Measurements from ENCODE around the gene DVL3.
"Not testable (repeated sequence)": the region's sequence is repeated elsewhere in the genome, so short reads cannot be mapped to it uniquely, and the experiment has no call there.

Gene DVL3

GRCh38 chr3:184155644-184156521 lies 706 bp downstream of the DVL3 start:
- DNase-seq (ENCODE audit: low read depth): no peak

GRCh38 chr3:184156522-184156955 lies 1.4 kb downstream of the DVL3 start:
- DNase-seq (ENCODE audit: low read depth): no peak

GRCh38 chr3:184157206-184157605 lies 2.0 kb downstream of the DVL3 start:
- no peak for DNase-seq (ENCODE audit: low read depth)

- DNase-seq (ENCODE audit: low read depth): no peak
Measured at GRCh38 chr3:184158404-184158803, 3.2 kb downstream of the DVL3 start.

- no peak for DNase-seq (ENCODE audit: low read depth)
Measured at GRCh38 chr3:184160456-184160855, 5.3 kb downstream of the DVL3 start.

GRCh38 chr3:184162571-184163070 lies 7.4 kb downstream of the DVL3 start:
- not testable (repeated sequence) for DNase-seq (ENCODE audit: low read depth)

- no peak for DNase-seq (ENCODE audit: low read depth)
Measured at GRCh38 chr3:184164648-184165330, 9.6 kb downstream of the DVL3 start.

- DNase-seq (ENCODE audit: low read depth): no peak
Measured at GRCh38 chr3:184165543-184165942, 10.4 kb downstream of the DVL3 start.

- DNase-seq (ENCODE audit: low read depth): no peak
Measured at GRCh38 chr3:184166671-184167070, 11.5 kb downstream of the DVL3 start.

- DNase-seq (ENCODE audit: low read depth): no peak
Measured at GRCh38 chr3:184167786-184168185, 12.6 kb downstream of the DVL3 start.

GRCh38 chr3:184168363-184169120 lies 13.4 kb downstream of the DVL3 start:
- no peak for DNase-seq (ENCODE audit: low read depth)

- no peak for DNase-seq (ENCODE audit: low read depth)
Measured at GRCh38 chr3:184169896-184170875, 15.0 kb downstream of the DVL3 start.

GRCh38 chr3:184171562-184171961 lies 16.4 kb downstream of the DVL3 start:
- no peak for DNase-seq (ENCODE audit: low read depth)

- DNase-seq (ENCODE audit: low read depth): no peak
Measured at GRCh38 chr3:184172681-184173373, 17.6 kb downstream of the DVL3 start.

- no peak for DNase-seq (ENCODE audit: low read depth)
Measured at GRCh38 chr3:184173374-184173722, 18.2 kb downstream of the DVL3 start.

GRCh38 chr3:184174284-184174645 lies 19.1 kb downstream of the DVL3 start:
- DNase-seq (ENCODE audit: low read depth): no peak

GRCh38 chr3:184174646-184175492 lies 19.7 kb downstream of the DVL3 start, which contains the start of gene AP2M1:
AP2M1 (plus strand) TSS chr3:184174855; CDS start chr3:184176994, 2,139 bp downstream.
- peak; percentile 88 for DNase-seq (ENCODE audit: low read depth)

- no peak for DNase-seq (ENCODE audit: low read depth)
Measured at GRCh38 chr3:184175506-184175905, 20.3 kb downstream of the DVL3 start.

- DNase-seq (ENCODE audit: low read depth): no peak
Measured at GRCh38 chr3:184175981-184176376, 20.8 kb downstream of the DVL3 start.

Data from HS-27A (cell line).